ENCODE results near the gene LRRC61.

Gene LRRC61

GRCh38 chr7:150379441-150380379 lies 56.6 kb downstream of the LRRC61 start (continued):
- TF ChIP-seq HIC1 (tag by site-specific recombination; IDR thresholded peaks at IDR 0.05) (no peak), ZNF776 (tag by site-specific recombination; IDR thresholded peaks at IDR 0.05; ENCODE audit: borderline replicate concordance) (no peak), ZNF2 (tag by site-specific recombination; IDR thresholded peaks at IDR 0.05) (no peak), ZNF26 (tag by site-specific recombination; IDR thresholded peaks at IDR 0.05) (no peak), ZNF747 (tag by site-specific recombination; IDR thresholded peaks at IDR 0.05) (no peak), ZBTB1 (tag by site-specific recombination; IDR thresholded peaks at IDR 0.05) (no peak), ZNF24 (tag by site-specific recombination; IDR thresholded peaks at IDR 0.05) (no peak), ZNF664 (tag by site-specific recombination; IDR thresholded peaks at IDR 0.05) (peak; percentile 90), ZBTB26 (tag by site-specific recombination; optimal IDR thresholded peaks at IDR 0.05) (peak; percentile 5), KLF7 (tag by site-specific recombination; IDR thresholded peaks at IDR 0.05; ENCODE audit: borderline replicate concordance) (peak; percentile 62), ZSCAN4 (tag by site-specific recombination; IDR thresholded peaks at IDR 0.05) (no peak), SP7 (tag by site-specific recombination; IDR thresholded peaks at IDR 0.05) (peak; percentile 30; the same call in 1 of the 2 replicates), ZNF366 (tag by site-specific recombination; conservative IDR thresholded peaks at IDR 0.05) (peak; percentile 66), ZNF335 (tag by site-specific recombination; conservative IDR thresholded peaks at IDR 0.05) (peak; percentile 90), ZNF341 (tag by site-specific recombination; IDR thresholded peaks at IDR 0.05; ENCODE audit: low read depth) (peak; percentile 33; the same call in 1 of the 2 replicates), SALL2 (tag by site-specific recombination; IDR thresholded peaks at IDR 0.05; ENCODE audit: borderline replicate concordance) (no peak), ZNF404 (tag by site-specific recombination; IDR thresholded peaks at IDR 0.05) (no peak), ZIC2 (tag by site-specific recombination; IDR thresholded peaks at IDR 0.05) (peak; percentile 26; the same call in 1 of the 2 replicates), KLF1 (tag by site-specific recombination; IDR thresholded peaks at IDR 0.05) (peak; percentile 65), ZNF433 (tag by site-specific recombination; IDR thresholded peaks at IDR 0.05; ENCODE audit: low read depth) (no peak), ZNF121 (tag by site-specific recombination; IDR thresholded peaks at IDR 0.05) (0 out of 2 replicates have a peak, but pooled peaks have one; percentile 17), ZNF202 (tag by site-specific recombination; IDR thresholded peaks at IDR 0.05; ENCODE audit: borderline replicate concordance) (no peak), ZBTB17 (tag by site-specific recombination; IDR thresholded peaks at IDR 0.05) (0 out of 2 replicates have a peak, but pooled peaks have one; percentile 9), GLIS2 (tag by site-specific recombination; IDR thresholded peaks at IDR 0.05) (0 out of 2 replicates have a peak, but pooled peaks have one; percentile 20), PRDM6 (tag by site-specific recombination; IDR thresholded peaks at IDR 0.05) (no peak), ZNF449 (tag by site-specific recombination; IDR thresholded peaks at IDR 0.05) (no peak), PBX3 (CRISPR knock-in tag; IDR thresholded peaks at IDR 0.05) (no peak), ZSCAN16 (tag by site-specific recombination; IDR thresholded peaks at IDR 0.05) (0 out of 2 replicates have a peak, but pooled peaks have one; percentile 13)
